GM12878 (cell line): ENCODE measurements around the gene ZNF267. TPM values are rescaled to one million over a fixed set of nuclear protein-coding genes. Genes with fewer than 3 reads are reported as not detected.

Source experiments
- CHD2 ChIP-seq: IDR thresholded peaks from 2 replicates; pipeline ENCODE4 v1.6.1; 2011; ENCODE audit warnings: low read depth, low read length, improper control_type of control experiment, borderline replicate concordance
- FOXK2 ChIP-seq: fragments of 450-650 bp; IDR thresholded peaks from 2 replicates; pipeline ENCODE4 v1.6.1; 2017; ENCODE audit warnings: mild to moderate bottlenecking, moderate library complexity
- IKZF1 ChIP-seq: fragments of 450-650 bp; conservative IDR thresholded peaks from 2 replicates; pipeline ENCODE4 v1.6.1; 2017; ENCODE audit warnings: antibody characterized with exemption, mild to moderate bottlenecking
- KLF5 ChIP-seq: fragments of 450-650 bp; IDR thresholded peaks from 2 replicates; pipeline ENCODE4 v1.6.1; 2014; ENCODE audit warnings: mild to moderate bottlenecking; ENCODE audit not compliant: partially characterized antibody
- MTA3 ChIP-seq: IDR thresholded peaks from 2 replicates; pipeline ENCODE4 v1.6.1; 2012; ENCODE audit warnings: low read length, inconsistent platforms, borderline replicate concordance
- PML ChIP-seq: IDR thresholded peaks from 2 replicates; pipeline ENCODE4 v1.6.1; 2012; ENCODE audit warnings: low read length, inconsistent platforms
- RBBP5 ChIP-seq: fragments of 200-600 bp; sonication (generic); conservative IDR thresholded peaks from 2 replicates; pipeline ENCODE4 v1.6.1; 2016
- RELA ChIP-seq: fragments of 450-650 bp; IDR thresholded peaks from 2 replicates; pipeline ENCODE4 v1.8.0; 2014; ENCODE audit warnings: borderline replicate concordance; ENCODE audit not compliant: partially characterized antibody
- RFX5 ChIP-seq: IDR thresholded peaks from 2 replicates; pipeline ENCODE4 v1.6.1; 2011; ENCODE audit warnings: low read depth, low read length, improper control_type of control experiment
- SMC3 ChIP-seq: IDR thresholded peaks from 2 replicates; pipeline ENCODE4 v1.6.1; 2011; ENCODE audit warnings: low read length, improper control_type of control experiment, borderline replicate concordance
- SREBF2 ChIP-seq: IDR thresholded peaks from 2 replicates; pipeline ENCODE4 v1.6.1; 2012; ENCODE audit warnings: mild to moderate bottlenecking, low read length
- STAT1 ChIP-seq: fragments of 450-650 bp; conservative IDR thresholded peaks from 2 replicates; pipeline ENCODE4 v1.6.1; 2014; ENCODE audit warnings: antibody characterized with exemption, mild to moderate bottlenecking
- polyA plus RNA-seq, 11 experiments: library from polyadenylated mRNA; depleted of rRNA in 4 of 11; unstranded in 6 of 11; stranded (reverse) in 5 of 11; fragments of >200 nt; fragmentation: Nextera tagmentation in 4 of 11; fragmentation: Illumina TruSeq in 1 of 11; extraction: Ambion mirVana in 4 of 11; extraction: Trizol in 1 of 11; gene quantifications; 1 replicate in 1 of 11; 2 replicates in 10 of 11; pipeline versions ENCODE4 v1.2.1 to v1.2.3, GENCODE V29; 2011 to 2016; ENCODE audit warnings: inconsistent platforms in 2 of 11, missing spikeins in 2 of 11, low read depth in 1 of 11
- total RNA-seq, 4 experiments: library from RNA; depleted of rRNA in 3 of 4; stranded (reverse); fragments of >200 nt in 3 of 4; fragmentation: Illumina TruSeq in 1 of 4; extraction: Trizol in 1 of 4; gene quantifications; 2 replicates each; pipeline versions ENCODE4 v1.2.1 to v1.2.3, GENCODE V29; 2013 to 2021
- TF ChIP-seq, protein P1 (sequence below): fragments of 450-650 bp; IDR thresholded peaks from 2 replicates; pipeline ENCODE4 v1.6.1; 2017; ENCODE audit warnings: mild to moderate bottlenecking, moderate library complexity
- TF ChIP-seq, protein P2 (sequence below): fragments of 450-650 bp; IDR thresholded peaks from 2 replicates; pipeline ENCODE4 v1.6.1; 2016; ENCODE audit warnings: mild to moderate bottlenecking
- TF ChIP-seq, protein P3 (sequence below): fragments of 150-350 bp; IDR thresholded peaks from 2 replicates; pipeline ENCODE4 v1.6.1; 2014; ENCODE audit warnings: mild to moderate bottlenecking, low read depth, low read length
- TF ChIP-seq, protein P4 (sequence below): IDR thresholded peaks from 2 replicates; pipeline ENCODE4 v1.6.1; 2012; ENCODE audit warnings: low read length, inconsistent platforms
- TF ChIP-seq, protein P5 (sequence below): fragments of 450-650 bp; IDR thresholded peaks from 2 replicates; pipeline ENCODE4 v1.6.1; 2017; ENCODE audit warnings: antibody characterized with exemption, mild to moderate bottlenecking, moderate library complexity

Gene ZNF267
- total and polyA plus RNA-seq, 10 of the 15 experiments (the other 5 are each of a cell fraction or from before 2014, with no cell fraction given): 16.3 to 54.6 (median 29.6) TPM

DNA sequence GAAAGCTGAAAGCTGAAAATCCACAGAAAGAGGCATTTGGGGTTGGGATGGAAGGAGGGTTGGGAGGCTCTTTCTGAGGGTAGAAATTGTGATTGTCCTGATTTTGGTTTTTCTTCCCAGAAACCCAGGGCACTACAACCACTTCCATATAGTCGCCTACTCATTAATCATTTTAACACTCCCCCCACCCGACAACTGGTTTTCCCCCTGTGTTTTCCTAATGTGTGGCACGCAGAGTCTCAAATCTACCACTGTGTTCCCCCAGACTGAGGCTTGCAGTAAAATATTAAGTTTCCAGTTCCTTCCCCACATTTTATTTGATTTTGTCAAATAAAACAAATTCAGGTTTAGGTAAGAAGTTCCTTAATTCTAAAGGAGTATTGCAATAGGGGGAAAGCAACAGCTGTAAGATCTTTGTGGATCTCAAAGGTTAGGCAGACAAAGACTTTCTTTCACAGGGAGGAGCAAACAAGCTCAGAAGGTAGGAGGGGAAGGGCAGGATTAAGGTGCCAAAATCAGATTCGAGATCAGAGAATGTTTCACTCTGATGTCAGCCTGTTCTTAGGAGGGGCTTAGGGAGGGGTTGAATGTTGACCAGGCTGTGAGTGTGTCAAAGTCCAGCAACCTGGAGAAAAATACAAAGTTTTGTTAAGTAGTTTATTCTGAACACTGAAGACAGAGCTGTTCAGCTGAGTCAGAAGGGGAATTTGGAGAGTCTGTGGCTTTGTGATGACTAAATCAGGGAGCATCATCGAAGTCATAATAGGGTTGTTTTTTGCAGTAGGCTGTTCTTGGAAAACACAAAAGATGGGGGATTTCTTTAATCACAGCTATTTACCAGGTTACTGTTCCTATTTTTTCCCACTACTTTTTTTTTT, 3.6 kb downstream of the ZNF267 start (continued):
- TF ChIP-seq KLF5 (no peak), RELA (peak; percentile 85), RFX5 (no peak), RBBP5 (no peak), FOXK2 (no peak), IKZF1 (peak; percentile 94), PML (peak; percentile 73; the same call in 1 of the 2 replicates), CHD2 (peak; percentile 83), SMC3 (peak; percentile 10; the same call in 1 of the 2 replicates), MTA3 (peak; percentile 96), STAT1 (no peak), SREBF2 (0 out of 2 replicates have a peak, but pooled peaks have one; percentile 14)
- TF ChIP-seq, protein P1, sequence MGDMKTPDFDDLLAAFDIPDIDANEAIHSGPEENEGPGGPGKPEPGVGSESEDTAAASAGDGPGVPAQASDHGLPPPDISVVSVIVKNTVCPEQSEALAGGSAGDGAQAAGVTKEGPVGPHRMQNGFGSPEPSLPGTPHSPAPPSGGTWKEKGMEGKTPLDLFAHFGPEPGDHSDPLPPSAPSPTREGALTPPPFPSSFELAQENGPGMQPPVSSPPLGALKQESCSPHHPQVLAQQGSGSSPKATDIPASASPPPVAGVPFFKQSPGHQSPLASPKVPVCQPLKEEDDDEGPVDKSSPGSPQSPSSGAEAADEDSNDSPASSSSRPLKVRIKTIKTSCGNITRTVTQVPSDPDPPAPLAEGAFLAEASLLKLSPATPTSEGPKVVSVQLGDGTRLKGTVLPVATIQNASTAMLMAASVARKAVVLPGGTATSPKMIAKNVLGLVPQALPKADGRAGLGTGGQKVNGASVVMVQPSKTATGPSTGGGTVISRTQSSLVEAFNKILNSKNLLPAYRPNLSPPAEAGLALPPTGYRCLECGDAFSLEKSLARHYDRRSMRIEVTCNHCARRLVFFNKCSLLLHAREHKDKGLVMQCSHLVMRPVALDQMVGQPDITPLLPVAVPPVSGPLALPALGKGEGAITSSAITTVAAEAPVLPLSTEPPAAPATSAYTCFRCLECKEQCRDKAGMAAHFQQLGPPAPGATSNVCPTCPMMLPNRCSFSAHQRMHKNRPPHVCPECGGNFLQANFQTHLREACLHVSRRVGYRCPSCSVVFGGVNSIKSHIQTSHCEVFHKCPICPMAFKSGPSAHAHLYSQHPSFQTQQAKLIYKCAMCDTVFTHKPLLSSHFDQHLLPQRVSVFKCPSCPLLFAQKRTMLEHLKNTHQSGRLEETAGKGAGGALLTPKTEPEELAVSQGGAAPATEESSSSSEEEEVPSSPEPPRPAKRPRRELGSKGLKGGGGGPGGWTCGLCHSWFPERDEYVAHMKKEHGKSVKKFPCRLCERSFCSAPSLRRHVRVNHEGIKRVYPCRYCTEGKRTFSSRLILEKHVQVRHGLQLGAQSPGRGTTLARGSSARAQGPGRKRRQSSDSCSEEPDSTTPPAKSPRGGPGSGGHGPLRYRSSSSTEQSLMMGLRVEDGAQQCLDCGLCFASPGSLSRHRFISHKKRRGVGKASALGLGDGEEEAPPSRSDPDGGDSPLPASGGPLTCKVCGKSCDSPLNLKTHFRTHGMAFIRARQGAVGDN: no peak; the same call in 1 of the 2 replicates
- TF ChIP-seq, protein P2, sequence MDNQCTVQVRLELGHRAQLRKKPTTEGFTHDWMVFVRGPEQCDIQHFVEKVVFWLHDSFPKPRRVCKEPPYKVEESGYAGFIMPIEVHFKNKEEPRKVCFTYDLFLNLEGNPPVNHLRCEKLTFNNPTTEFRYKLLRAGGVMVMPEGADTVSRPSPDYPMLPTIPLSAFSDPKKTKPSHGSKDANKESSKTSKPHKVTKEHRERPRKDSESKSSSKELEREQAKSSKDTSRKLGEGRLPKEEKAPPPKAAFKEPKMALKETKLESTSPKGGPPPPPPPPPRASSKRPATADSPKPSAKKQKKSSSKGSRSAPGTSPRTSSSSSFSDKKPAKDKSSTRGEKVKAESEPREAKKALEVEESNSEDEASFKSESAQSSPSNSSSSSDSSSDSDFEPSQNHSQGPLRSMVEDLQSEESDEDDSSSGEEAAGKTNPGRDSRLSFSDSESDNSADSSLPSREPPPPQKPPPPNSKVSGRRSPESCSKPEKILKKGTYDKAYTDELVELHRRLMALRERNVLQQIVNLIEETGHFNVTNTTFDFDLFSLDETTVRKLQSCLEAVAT: peak; percentile 97
- TF ChIP-seq, protein P3, sequence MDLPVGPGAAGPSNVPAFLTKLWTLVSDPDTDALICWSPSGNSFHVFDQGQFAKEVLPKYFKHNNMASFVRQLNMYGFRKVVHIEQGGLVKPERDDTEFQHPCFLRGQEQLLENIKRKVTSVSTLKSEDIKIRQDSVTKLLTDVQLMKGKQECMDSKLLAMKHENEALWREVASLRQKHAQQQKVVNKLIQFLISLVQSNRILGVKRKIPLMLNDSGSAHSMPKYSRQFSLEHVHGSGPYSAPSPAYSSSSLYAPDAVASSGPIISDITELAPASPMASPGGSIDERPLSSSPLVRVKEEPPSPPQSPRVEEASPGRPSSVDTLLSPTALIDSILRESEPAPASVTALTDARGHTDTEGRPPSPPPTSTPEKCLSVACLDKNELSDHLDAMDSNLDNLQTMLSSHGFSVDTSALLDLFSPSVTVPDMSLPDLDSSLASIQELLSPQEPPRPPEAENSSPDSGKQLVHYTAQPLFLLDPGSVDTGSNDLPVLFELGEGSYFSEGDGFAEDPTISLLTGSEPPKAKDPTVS: no peak
- TF ChIP-seq, protein P4, sequence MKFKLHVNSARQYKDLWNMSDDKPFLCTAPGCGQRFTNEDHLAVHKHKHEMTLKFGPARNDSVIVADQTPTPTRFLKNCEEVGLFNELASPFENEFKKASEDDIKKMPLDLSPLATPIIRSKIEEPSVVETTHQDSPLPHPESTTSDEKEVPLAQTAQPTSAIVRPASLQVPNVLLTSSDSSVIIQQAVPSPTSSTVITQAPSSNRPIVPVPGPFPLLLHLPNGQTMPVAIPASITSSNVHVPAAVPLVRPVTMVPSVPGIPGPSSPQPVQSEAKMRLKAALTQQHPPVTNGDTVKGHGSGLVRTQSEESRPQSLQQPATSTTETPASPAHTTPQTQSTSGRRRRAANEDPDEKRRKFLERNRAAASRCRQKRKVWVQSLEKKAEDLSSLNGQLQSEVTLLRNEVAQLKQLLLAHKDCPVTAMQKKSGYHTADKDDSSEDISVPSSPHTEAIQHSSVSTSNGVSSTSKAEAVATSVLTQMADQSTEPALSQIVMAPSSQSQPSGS: peak; percentile 96
- TF ChIP-seq, protein P5, sequence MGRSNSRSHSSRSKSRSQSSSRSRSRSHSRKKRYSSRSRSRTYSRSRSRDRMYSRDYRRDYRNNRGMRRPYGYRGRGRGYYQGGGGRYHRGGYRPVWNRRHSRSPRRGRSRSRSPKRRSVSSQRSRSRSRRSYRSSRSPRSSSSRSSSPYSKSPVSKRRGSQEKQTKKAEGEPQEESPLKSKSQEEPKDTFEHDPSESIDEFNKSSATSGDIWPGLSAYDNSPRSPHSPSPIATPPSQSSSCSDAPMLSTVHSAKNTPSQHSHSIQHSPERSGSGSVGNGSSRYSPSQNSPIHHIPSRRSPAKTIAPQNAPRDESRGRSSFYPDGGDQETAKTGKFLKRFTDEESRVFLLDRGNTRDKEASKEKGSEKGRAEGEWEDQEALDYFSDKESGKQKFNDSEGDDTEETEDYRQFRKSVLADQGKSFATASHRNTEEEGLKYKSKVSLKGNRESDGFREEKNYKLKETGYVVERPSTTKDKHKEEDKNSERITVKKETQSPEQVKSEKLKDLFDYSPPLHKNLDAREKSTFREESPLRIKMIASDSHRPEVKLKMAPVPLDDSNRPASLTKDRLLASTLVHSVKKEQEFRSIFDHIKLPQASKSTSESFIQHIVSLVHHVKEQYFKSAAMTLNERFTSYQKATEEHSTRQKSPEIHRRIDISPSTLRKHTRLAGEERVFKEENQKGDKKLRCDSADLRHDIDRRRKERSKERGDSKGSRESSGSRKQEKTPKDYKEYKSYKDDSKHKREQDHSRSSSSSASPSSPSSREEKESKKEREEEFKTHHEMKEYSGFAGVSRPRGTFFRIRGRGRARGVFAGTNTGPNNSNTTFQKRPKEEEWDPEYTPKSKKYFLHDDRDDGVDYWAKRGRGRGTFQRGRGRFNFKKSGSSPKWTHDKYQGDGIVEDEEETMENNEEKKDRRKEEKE: no peak
